ENCODE results near the gene CDH13. TPM values are rescaled to one million over a fixed set of nuclear protein-coding genes. Genes with fewer than 3 reads are reported as not detected.

The CDH13 gene
- polyA plus RNA-seq, 1 donor = 8.7 TPM

DNA sequence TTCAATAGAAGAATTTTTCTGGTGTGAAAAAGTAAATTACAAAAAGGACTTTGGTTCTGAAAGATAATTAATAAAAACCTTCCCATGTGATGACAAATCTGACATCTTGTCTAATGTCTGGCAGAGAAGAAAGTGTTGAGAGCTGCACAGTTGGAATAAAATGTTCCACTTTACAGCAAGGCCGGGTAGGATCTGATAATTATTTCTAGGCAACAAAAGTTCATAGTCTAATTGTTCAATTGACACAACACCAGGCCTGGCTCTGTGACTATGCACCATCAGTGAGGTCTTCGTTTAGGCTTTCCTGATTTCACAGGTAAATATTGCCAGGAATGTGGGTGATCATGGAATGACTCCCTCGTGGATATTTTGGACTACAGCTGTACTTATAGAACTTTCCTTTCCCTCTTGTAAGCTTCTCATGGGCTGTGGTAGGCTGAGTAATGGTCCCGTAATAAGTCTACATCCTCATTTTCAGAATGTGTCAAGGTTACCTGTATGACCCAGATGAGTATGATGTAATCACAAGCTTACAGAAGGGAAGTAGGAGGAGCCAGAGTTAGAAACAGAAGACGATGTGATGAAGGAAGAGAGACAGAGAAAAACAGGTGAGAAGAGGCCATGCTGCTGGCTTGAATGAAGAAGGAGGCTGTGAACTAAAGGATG is 217.0 kb downstream of the CDH13 start:
- no peak for DNase-seq

DNA sequence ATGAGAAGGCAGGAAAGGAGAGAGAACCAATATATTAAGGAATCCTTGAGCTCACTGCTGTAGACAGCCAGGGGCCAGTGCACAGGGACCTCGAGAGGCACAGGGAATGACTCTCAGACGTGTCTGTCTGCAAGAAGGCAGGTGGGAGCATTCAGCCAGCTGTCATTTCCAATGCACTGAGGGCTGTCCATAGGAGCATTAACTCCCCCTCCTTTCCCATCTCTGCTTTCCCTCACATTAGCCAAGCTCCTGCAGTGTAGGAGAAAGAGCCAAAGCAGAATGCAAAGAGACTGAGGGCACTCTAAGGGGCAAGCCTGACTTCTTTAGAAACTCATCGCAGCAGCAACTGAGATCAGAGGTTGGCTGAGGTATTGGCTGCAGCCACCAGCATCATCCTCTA is 218.3 kb downstream of the CDH13 start:
- peak; percentile 46 for DNase-seq

DNA sequence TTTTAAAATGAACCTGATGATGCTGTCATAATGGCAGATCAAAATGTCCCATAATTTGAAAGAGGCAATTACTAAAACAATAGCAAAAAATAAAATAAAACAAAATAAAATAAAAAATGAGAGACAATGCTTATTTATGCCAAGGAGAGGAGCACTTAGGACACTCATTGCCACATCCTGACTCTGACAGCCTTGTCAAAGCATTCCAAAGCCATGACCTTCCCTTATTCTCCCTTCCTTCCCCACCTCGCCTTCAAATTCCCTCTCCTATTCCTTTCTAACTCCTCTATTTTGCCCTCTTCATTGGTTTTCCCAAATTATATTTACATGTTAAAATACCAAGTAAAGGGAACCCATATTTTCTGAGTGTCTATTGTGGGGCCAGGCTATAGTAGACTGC is 220.0 kb downstream of the CDH13 start:
- no peak for DNase-seq

- DNase-seq = no peak
These were observed 221.2 kb downstream of the CDH13 start for GRCh38 chr16:82848013-82848412.

- no peak for DNase-seq
These were observed 225.7 kb downstream of the CDH13 start for GRCh38 chr16:82852388-82853008.

- no peak for DNase-seq
These were observed 228.7 kb downstream of the CDH13 start for GRCh38 chr16:82855471-82855870.

DNA sequence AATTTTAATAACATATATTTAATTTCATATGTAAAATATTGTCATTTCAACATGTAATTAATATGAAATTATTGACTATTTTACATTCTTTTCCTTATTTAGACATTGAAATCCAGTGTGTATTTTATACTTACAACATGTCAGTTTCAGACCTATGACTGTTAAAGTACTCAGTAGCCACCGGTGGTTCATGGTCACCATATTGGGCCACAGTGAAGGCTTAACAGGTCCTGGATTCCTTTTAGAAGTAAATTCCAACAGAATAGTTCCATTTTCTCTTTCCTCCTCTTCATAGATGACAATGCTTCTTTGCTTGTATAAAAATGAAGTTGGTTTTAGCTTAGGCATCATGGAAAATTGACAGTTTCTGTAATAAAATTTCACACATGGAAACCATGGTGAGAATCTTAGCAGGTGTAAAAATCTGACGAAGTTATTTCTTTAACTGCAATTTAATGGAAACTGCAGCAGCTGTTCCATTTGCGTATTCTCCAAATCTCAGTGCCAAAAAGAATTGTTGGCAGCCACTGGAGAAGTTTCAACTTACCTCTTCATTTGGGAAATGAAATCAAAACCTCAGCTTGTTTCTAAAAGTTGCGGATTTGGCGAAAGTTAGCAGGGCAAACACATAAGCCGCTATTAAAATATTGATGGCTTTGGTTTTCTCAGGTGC is 231.1 kb downstream of the CDH13 start:
- no peak for DNase-seq

DNA sequence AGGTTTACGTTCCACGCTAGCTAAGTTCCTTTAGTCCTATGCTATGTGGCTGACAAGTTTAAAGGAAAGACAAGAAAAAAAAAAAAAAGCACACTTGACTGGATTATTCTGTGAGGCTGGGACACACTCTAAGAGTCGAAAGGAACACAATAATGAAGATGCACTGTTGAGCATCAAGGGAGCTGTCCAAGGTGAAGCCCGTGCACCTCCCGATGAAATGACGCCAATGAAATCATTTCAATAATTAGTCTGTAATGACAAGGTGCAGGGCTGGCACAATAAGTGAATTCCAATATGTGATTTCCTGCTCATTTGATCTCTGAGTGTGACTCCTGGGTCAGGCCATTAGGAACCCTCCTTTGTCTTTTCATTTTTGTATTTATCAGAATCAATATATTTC is 232.9 kb downstream of the CDH13 start:
- no peak for DNase-seq

DNA sequence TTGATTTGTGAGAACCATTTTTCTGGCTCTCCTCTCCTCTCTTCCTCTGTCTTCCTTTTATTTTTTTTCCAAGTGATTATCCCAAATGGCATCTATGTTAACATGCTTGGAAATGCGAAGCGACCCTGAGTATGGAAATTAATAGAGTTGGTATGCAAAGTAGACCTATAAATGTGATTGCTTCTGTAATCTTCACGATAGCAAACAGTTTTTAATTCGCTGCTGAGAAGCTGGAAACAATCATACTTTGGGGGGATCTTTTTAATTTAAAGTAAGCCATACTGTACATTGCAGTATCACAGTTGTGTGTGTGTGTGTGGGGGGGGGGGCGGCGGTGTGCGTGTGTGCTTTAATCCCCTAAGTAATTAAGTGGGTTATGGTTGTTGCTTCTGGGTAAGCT is 233.3 kb downstream of the CDH13 start:
- no peak for DNase-seq

GRCh38 chr16:82862057-82862456 is 235.3 kb downstream of the CDH13 start:
- DNase-seq = no peak

GRCh38 chr16:82864332-82865040 is 237.7 kb downstream of the CDH13 start:
- DNase-seq = no peak

- no peak for DNase-seq
These were observed 238.6 kb downstream of the CDH13 start for GRCh38 chr16:82865412-82865811.

GRCh38 chr16:82867485-82867884 is 240.7 kb downstream of the CDH13 start:
- no peak for DNase-seq

- no peak for DNase-seq
These were observed 247.5 kb downstream of the CDH13 start for GRCh38 chr16:82874271-82874670.

DNA sequence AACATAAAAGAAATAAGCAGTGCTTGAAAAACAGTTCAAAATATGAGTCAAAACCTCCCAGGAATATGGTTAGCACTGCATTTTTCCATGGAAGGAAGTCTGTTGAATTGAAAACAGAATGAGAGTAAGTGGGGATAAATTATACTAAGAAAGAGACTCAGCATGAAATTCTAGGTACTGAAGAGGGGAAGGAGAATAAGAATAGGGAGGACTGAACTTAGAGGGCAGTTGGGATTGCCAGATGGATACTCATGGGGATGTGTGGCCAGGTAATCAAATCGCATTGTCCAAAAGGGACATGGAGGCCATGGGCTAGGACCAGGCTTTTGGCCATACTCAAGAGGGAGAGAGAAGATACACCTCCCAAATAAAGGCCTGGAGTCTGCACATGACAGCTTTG is 247.9 kb downstream of the CDH13 start:
- no peak for DNase-seq

DNA sequence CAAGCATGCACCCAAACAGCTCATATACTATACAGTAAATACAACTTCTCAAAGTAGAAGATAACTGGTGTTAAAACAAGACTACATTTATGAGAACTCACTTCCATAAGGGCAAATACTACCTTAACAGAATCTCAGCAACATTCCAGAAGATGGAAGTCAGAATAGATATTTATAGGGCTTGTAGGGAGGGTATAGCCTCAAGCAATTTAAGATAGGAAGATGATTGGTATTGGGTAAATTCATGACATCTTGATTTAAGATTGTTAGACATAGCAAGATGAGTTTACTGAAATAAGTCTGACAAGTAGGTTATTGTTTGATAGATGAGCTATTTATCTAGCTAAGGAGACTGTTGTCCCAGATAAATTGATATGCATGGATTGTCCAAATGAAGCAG is 250.2 kb downstream of the CDH13 start:
- DNase-seq = no peak

DNA sequence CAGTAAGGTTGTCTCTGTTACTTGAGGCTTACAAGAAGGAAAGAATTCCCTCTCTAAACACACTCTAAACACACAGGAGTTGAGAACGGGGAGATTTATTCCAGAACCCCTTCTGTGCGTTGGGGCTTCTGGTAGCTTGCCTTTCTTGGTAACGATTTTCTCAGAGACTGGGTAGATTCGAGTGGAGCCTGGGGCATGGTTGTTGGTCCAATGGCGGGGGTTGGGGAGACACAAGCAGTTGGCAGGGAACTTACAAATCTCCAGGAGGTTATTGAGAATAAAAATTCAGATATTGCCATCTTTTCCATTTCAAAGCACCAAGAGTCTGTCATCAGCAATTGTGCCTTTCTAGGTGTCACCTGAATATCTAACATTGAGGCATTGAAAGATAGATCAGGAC is 251.7 kb downstream of the CDH13 start:
- DNase-seq = no peak

DNA sequence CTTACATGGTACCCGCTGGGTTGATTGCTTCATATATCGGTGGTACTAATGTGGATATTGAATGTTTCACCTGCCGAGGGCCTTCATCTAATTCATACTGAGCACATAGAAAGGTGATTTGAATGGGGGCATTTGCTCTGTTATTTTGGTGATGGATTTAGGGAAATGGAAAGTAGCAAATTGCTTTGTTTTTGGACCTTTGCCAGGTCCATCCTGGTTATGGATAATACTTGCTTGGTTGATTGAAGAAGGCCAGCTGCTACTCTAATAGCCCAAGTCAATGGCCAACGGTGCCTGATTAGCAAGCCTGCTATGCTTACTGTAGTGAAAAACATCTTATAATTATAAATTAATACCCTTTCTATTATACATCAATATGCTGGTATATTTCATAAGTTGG is 253.6 kb downstream of the CDH13 start:
- no peak for DNase-seq

- DNase-seq = no peak
These were observed 254.7 kb downstream of the CDH13 start for GRCh38 chr16:82881516-82881915.

GRCh38 chr16:82882226-82882625 is 255.5 kb downstream of the CDH13 start:
- no peak for DNase-seq

DNA sequence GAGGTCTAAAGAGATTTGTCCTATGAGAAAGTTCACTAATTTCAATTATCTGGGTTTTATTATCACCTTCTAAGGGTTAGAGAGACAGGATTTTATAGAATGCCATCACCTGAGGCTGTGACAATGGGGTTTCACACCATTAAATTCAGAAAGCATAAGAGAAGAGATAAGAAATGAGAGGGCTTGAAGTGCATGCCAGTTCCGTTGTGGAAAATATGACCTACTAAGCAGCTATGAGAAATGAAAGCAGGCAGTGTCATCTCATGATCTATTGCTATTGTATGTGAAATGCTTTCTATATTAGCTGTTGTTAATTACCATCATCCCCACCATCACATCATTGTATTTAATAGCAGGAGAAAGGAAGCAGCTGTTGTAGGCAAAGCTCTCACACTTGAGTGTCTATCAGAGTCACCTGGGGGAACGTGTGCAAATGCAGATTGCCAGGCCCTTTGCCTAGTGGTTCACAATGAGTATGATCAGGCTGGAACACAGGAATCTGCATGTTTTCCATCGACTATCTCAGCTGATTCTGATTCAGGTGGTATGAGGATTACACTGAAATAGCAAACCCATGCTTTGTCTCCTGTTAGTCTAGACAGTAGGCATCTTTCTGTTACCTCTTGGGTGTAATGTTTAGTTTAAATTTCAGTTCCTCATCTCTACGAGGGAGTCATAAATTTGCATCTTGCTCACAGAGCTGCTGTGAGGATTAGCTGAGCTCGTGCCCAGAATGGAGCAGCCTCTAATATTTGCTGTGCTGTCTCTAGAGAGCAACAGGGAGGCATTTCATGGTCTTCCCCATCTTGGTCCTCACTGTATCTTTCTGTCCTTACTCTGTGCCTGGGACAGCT is 256.4 kb downstream of the CDH13 start:
- no peak for DNase-seq

DNA sequence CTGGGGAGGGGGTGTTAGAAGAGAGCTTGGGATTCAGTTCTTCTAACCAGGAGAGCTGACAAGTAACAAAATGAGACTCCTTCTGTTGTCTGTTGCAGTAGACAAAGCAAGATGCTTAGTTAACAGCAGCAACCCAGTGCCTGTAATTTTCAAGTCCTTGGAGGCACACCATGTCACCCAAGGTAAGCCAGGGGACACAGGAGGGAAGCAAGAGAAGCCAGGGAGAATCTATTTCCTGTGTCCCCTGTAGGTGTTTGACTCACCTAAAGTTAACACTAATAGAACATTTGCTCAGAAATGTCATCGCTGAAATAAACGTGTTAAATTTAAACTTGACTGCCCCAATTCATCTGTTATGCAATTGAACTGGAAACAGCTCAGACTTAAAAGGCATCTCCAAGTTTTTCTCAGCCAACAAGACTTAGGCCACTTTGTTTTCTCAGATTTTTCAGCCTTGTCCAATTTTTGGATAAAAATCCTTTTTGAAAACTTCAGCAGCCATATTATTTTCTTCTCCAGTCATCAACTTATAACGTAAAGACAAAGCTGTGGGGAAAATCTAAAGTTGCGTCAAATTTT is 257.6 kb downstream of the CDH13 start:
- DNase-seq = no peak

Measured in left kidney (tissue), 2 donors.